ENCODE measurements around the gene ERGIC3.

GRCh38 chr20:35587436-35587835 is 45.6 kb downstream of the ERGIC3 start:
- TF ChIP-seq CTCF (IDR thresholded peaks at IDR 0.05; ENCODE audit: extremely low read depth in 1 of 2, insufficient read depth in 1 of 2, low read depth in 1 of 2, low read length in 2 of 2) (no peak), EZH2 (IDR thresholded peaks at IDR 0.05; ENCODE audit: borderline replicate concordance, low read depth, low read length, severe bottlenecking) (no peak), POLR2A (IDR thresholded peaks at IDR 0.05; ENCODE audit: low read depth, low read length) (no peak), FOS (IDR thresholded peaks at IDR 0.05; ENCODE audit: borderline replicate concordance, insufficient read depth, low read length) (no peak), POLR2AphosphoS5 (IDR thresholded peaks at IDR 0.05; ENCODE audit: insufficient read depth, low read depth, low read length) (no peak), MYC (IDR thresholded peaks at IDR 0.05; ENCODE audit: low read depth, low read length) (no peak)
- TF ChIP-seq, protein P1, sequence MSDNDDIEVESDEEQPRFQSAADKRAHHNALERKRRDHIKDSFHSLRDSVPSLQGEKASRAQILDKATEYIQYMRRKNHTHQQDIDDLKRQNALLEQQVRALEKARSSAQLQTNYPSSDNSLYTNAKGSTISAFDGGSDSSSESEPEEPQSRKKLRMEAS (IDR thresholded peaks at IDR 0.05; ENCODE audit: insufficient read depth, insufficient read length) = no peak
